HAP-1 (cell line): ENCODE measurements around the gene GRM7.

Source experiments
- DNase-seq, 2 experiments: peaks; one replicate each; pipeline ENCODE4 v3.0.0-alpha.2; 2016 to 2020; ENCODE audit warnings: low spot score in 2 of 2
- H3K27me3 ChIP-seq: fragments of 250-450 bp; sonication (Bioruptor Pico); 2 replicates; pipeline ENCODE4 v1.5.1; 2020; ENCODE audit warnings: low read depth, mild to moderate bottlenecking, moderate library complexity
- H3K36me3 ChIP-seq: fragments of 250-450 bp; sonication (Bioruptor Pico); replicated peaks from 2 replicates; pipeline ENCODE4 v1.5.1; 2020; ENCODE audit warnings: mild to moderate bottlenecking
- H3K4me1 ChIP-seq: fragments of 250-450 bp; sonication (Bioruptor Pico); 2 replicates; pipeline ENCODE4 v1.5.1; 2020; ENCODE audit warnings: mild to moderate bottlenecking
- H3K4me3 ChIP-seq: fragments of 250-450 bp; sonication (Bioruptor Pico); 2 replicates; pipeline ENCODE4 v1.5.1; 2020; ENCODE audit warnings: mild to moderate bottlenecking, moderate library complexity
- H3K9me3 ChIP-seq: fragments of 250-450 bp; sonication (Bioruptor Pico); 2 replicates; pipeline ENCODE4 v1.5.1; 2020; ENCODE audit warnings: mild to moderate bottlenecking, moderate library complexity
- in situ Hi-C: fragments of 300-500 bp; cut with MboI; formaldehyde crosslinking; loops from 3 replicates; pipeline ENCODE4 v1.14.3; 2020; ENCODE audit warnings: low sequenced_read_pairs, inconsistent platforms, mixed read lengths

Gene GRM7

DNA sequence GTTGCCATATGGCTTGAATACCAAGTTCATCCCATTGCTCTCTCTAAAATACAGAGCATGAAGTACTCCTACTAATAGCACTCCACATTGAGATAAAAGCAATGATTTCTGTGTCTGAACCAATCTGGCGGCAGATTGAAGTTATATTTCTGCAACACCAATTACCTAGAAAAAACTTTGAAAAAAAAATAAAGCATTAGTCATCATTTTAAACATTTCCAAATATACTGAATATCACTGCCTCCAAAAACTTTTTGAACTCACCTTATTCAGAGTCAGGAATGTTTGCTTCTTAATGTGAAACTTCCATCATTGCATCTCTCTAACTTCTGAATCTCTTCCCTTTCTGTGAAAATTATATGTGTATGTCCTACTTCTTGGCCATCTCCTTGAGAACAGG lies 540.5 kb downstream of the GRM7 start:
- Histone ChIP-seq H3K9me3 (no peaks in the 10 kb centered on the region), H3K27me3 (no peaks in the 10 kb centered on the region), H3K4me1 (no peaks in the 10 kb centered on the region), H3K36me3 (no peaks in the 10 kb centered on the region), H3K4me3 (no peak overlapping the region)
- in situ Hi-C loops = no loop called here
- no peak for DNase-seq

DNA sequence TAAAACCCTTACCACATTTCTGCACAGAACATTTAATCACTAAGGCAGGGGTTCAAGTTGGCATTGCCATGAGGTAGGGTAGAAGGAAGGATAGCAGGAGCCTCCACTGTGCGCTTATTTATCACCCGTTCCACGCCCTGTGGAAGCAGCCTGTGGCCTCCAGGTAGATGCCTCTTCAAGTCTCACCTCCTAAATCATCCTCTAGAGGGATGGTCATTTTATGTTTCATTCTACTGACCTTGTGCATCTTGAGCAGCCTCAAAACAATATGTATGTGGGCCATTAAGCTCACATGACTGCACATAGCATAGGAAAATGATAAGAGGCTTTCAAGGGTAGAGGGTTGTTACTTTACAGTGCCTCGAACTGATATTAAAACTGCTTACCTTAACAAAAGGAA lies 546.2 kb downstream of the GRM7 start:
- no peak overlapping the region for H3K4me3 ChIP-seq
- H3K27me3 ChIP-seq = no peaks in the 10 kb centered on the region
- no peaks in the 10 kb centered on the region for H3K9me3 ChIP-seq
- no peaks in the 10 kb centered on the region for H3K36me3 ChIP-seq
- in situ Hi-C loops = no loop called here
- no peak for DNase-seq
- H3K4me1 ChIP-seq = no peaks in the 10 kb centered on the region

DNA sequence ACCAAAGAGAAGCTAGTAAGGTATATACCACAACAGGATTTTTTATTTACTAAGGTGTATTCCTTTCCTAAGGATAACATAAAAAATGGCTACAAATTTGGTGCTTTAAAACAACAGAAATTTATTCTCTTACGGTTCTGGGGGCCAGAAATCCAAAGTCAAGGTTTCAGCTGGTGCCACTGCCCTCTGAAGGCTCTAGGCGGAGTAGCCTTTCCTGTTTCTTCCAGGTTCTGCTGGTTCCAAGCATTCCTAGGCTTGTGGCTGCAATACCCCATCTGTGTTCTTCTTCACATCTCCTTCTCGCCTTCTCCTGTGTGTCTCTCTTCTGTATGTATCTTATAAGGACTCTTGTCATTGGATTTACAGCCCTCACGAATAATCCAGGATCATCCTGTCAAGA lies 549.9 kb downstream of the GRM7 start:
- no peak for DNase-seq
- H3K27me3 ChIP-seq = no peaks in the 10 kb centered on the region
- no peak overlapping the region for H3K4me3 ChIP-seq
- no peaks in the 10 kb centered on the region for H3K9me3 ChIP-seq
- in situ Hi-C loops = no loop called here
- no peaks in the 10 kb centered on the region for H3K4me1 ChIP-seq
- H3K36me3 ChIP-seq = no peaks in the 10 kb centered on the region

DNA sequence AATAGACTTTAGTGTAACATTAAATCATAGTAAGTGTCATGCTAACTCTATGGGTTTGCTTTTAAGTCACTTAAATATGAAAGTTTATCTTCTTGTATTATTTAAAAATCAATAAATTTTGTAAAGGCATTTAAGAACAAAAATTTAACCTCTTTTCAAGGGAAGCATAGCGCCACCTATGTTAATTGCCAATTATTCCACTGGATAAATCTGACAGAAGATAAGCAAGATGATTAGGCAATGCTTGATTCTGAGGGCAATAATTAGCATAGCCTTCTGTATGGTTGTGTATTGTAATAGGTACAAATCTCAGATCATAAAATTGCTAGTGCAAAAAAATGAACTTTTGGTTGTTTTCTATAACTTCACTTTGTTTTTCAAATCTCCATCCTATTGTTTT lies 560.1 kb downstream of the GRM7 start:
- Histone ChIP-seq H3K9me3 (no peaks in the 10 kb centered on the region), H3K4me1 (no peaks in the 10 kb centered on the region), H3K36me3 (no peaks in the 10 kb centered on the region), H3K27me3 (no peaks in the 10 kb centered on the region), H3K4me3 (no peak overlapping the region)
- in situ Hi-C loops = no loop called here
- no peak for DNase-seq

DNA sequence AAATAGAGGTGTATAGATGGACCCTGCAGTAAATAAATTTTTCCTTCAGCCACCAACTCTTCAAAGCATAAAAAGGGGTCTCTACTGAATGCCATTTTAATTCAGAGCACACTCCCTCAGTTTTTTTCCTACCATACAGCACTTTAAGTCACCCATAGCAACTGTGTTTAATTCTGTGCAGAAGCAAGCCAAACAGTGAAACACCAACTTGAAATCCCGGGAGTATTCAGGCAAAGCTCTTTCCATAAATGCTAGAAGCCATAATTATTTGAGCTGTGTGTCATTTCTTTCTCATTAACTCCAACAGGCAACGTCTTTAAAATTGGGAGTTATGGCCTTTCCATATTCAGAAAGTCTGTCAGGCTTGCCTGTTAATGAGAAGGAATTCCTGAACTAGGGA lies 562.1 kb downstream of the GRM7 start:
- no peak for DNase-seq

DNA sequence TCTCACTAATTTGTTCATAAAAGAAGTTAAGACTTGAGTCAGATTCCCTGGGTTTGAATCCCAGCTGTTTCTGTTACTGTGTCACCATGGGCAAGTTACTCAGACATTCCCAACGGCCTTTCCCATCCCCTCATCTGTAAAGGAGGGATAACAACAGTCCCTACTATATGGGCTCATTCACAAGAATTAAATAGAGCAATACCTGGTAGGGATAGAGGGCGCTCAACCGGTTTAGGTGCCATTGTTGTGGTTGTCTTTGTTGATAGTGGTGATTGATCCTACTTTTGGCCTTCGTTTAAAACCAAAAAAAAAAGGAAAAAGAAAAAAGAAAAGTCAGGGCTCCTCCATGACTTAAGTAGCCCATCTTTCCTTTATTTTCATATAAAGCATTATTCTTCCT lies 563.1 kb downstream of the GRM7 start:
- in situ Hi-C loops = no loop called here
- DNase-seq = no peak
- H3K4me3 ChIP-seq = no peak overlapping the region
- H3K4me1 ChIP-seq = no peaks in the 10 kb centered on the region
- no peaks in the 10 kb centered on the region for H3K9me3 ChIP-seq
- H3K36me3 ChIP-seq = no peaks in the 10 kb centered on the region
- H3K27me3 ChIP-seq = no peaks in the 10 kb centered on the region

More for the DNA sequence above, 562.1 kb downstream of the GRM7 start:
- no peak overlapping the region for H3K4me3 ChIP-seq
- H3K9me3 ChIP-seq = no peaks in the 10 kb centered on the region
- no peaks in the 10 kb centered on the region for H3K36me3 ChIP-seq
- in situ Hi-C loops = no loop called here
- no peaks in the 10 kb centered on the region for H3K27me3 ChIP-seq
- H3K4me1 ChIP-seq = no peaks in the 10 kb centered on the region

DNA sequence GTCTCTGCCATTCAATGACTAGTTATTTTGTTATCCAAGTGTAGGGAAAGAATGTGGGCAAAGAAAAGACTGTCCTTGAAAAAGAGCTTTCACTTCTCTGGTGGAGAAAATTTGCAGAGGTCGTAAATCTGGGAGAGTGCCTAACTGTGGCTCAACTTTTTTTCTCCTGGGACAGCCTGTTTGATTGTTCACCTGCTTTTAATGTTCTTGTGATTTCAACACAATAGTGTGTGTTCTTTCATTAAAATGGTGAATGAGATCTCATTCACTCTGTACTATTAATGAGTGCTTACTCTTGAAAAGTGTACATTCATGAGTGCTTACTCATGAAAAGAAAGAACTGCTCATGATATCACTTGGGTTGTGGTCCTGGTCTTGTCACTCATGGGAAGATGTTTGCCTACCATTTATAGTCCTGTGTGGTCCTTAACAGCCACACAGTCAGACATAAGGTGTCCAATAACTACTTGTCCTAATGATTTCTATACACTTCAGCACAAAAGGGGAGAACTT lies 567.3 kb downstream of the GRM7 start:
- H3K4me1 ChIP-seq = no peaks in the 10 kb centered on the region
- in situ Hi-C loops = no loop called here
- no peak overlapping the region for H3K4me3 ChIP-seq
- no peak for DNase-seq
- H3K36me3 ChIP-seq = no peaks in the 10 kb centered on the region
- H3K9me3 ChIP-seq = no peaks in the 10 kb centered on the region
- no peaks in the 10 kb centered on the region for H3K27me3 ChIP-seq

DNA sequence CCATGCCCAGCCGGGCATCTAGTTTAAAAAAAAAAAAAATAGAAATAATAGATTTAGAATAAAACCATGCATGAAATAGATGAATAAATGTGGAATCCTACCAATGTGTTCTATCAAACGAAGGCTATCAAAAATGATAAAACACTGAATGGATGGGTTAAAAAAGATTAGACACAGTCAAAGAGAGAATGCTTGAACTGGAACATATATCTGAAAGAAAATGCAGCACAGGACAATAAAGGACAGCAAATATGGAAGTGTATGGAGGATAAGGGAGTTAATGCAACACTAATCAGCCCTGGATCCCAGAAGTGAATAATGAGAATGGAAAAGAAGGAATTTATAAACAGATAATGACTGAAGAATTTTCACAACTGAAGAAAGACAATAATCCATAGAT lies 571.7 kb downstream of the GRM7 start:
- Histone ChIP-seq H3K27me3 (no peaks in the 10 kb centered on the region), H3K4me3 (no peak overlapping the region), H3K36me3 (no peaks in the 10 kb centered on the region), H3K4me1 (no peaks in the 10 kb centered on the region), H3K9me3 (no peaks in the 10 kb centered on the region)
- DNase-seq = no peak
- in situ Hi-C loops = no loop called here

DNA sequence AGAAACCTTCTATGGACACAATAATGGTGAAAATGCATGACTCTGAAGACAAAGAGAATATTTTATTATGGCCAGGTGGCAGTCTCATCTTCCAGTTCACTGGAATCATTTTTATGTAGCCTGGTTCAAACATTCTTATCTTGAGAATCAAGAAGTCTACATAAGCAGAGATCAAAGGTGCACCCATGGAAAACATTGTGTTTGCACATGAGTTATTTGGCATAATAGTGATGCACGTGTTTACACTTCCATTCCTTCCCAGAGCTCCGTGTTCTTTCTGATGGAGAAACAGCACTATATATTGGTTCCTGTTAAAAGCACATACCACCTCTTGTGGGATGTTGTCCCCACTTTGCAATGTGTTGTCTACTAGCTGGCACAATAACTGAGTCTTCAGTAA lies 572.2 kb downstream of the GRM7 start:
- in situ Hi-C loops = no loop called here
- DNase-seq = no peak
- H3K27me3 ChIP-seq = no peaks in the 10 kb centered on the region
- no peaks in the 10 kb centered on the region for H3K36me3 ChIP-seq
- H3K4me1 ChIP-seq = no peaks in the 10 kb centered on the region
- no peaks in the 10 kb centered on the region for H3K9me3 ChIP-seq
- H3K4me3 ChIP-seq = no peak overlapping the region

DNA sequence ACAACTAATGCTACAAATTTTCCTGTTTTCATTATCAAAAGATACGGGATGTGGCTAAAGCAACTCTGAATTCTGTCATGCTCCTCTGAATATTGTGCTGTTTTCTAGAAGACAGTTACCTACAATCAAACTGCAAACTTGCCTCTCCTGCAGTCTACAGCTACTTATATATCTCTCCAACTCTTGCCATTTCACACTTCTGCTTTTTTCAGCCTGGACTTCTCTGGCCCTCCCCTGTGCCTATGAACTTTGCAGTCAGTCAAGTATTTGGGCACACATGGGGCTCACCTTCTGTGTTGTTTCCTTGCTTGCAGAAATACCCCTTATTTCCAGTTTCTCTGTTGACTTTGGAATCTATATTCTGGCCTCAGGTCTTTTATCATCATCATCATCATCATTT lies 575.6 kb downstream of the GRM7 start:
- Histone ChIP-seq H3K4me1 (no peaks in the 10 kb centered on the region), H3K4me3 (no peak overlapping the region), H3K27me3 (no peaks in the 10 kb centered on the region), H3K36me3 (no peaks in the 10 kb centered on the region), H3K9me3 (no peaks in the 10 kb centered on the region)
- in situ Hi-C loops = no loop called here
- no peak for DNase-seq

DNA sequence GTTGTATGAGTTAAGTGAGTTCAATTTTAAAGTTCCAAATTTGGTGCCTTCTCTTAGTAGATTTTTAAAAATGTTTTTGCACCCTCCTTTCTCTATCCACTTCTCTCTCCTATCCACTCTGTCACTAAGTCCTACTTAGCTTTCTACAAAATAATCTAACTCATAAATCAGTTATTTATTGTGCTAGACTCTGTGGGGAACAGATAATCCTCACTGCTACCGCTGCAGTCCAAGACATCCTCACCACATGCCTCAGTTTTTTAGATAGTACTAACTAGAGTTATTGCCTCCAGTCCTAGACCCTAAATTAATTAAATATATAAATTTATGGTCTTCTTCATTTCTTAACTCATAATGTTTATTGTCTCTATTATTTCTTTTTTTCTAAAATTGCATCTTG lies 576.3 kb downstream of the GRM7 start:
- no peaks in the 10 kb centered on the region for H3K36me3 ChIP-seq
- H3K4me3 ChIP-seq = no peak overlapping the region
- DNase-seq = no peak
- in situ Hi-C loops = no loop called here
- H3K27me3 ChIP-seq = no peaks in the 10 kb centered on the region
- H3K9me3 ChIP-seq = no peaks in the 10 kb centered on the region
- H3K4me1 ChIP-seq = no peaks in the 10 kb centered on the region

DNA sequence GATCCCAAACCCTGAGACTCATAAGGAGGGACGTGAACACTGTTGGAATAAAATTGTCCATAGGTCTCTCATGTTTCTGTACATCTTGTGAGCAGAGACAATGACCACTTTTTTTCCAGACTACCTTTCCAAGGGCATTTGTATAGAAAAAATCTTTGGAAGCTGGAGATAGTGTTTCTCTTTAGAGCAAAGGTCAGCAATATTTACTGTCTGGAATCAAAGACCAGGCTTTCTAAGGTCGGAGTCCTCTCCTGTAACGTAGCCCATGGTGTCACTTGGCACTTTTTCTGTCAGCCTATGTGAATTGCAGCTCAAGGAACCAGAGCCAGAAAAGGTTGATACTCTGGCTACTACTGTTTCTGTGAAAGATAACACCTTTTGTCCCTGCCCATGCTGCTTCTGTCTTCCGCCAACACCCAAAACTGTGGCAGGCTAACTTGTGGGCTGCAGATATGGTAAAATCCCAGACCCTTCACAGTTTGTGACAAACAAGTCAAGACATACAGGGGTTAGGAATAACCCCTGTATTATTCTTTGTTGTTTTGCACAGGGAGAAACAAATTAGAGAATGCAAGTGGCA lies 578.3 kb downstream of the GRM7 start:
- H3K9me3 ChIP-seq = no peaks in the 10 kb centered on the region
- in situ Hi-C loops = no loop called here
- no peak for DNase-seq
- H3K4me1 ChIP-seq = no peaks in the 10 kb centered on the region
- no peak overlapping the region for H3K4me3 ChIP-seq
- no peaks in the 10 kb centered on the region for H3K36me3 ChIP-seq
- no peaks in the 10 kb centered on the region for H3K27me3 ChIP-seq

DNA sequence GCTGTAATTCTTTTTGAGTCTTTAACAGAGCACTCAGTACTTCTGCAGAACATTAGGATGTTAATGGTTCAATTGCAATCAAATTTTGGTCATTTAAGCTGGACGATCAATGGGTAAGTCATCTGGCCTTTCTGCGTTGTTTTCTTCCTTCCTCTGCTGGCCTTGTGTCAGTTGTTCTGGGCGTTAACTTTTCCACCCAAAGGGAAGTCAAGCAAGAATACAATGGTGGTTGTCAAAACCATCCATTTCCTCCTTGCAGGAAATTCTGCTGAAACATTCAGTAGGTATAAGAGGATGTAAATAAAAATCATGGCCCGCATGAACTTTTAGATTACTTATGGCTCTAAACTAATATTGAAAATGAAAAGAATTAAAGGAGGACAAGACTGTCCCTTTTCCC lies 584.0 kb downstream of the GRM7 start:
- DNase-seq = no peak
- no peaks in the 10 kb centered on the region for H3K9me3 ChIP-seq
- in situ Hi-C loops = no loop called here
- H3K36me3 ChIP-seq = no peaks in the 10 kb centered on the region
- no peak overlapping the region for H3K4me3 ChIP-seq
- H3K27me3 ChIP-seq = no peaks in the 10 kb centered on the region
- no peaks in the 10 kb centered on the region for H3K4me1 ChIP-seq

DNA sequence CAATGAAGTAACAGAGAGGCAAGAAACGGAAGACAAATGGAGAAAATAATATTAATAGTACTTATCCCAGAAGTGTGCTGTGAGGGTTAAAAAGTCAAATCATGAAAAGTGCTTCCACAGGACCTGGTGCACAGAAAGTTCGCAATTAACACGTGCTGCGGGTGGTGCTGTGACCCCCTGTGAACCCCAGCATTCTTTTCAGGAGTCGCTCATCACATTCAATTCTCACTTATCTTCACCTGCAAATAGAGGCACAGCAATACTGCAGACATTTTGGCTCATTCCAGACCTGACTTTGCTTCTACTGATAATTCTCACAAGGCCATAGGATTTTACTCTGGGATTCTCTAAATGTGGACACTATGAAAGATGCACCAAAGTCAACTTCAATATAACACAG lies 584.4 kb downstream of the GRM7 start:
- no peaks in the 10 kb centered on the region for H3K27me3 ChIP-seq
- in situ Hi-C loops = no loop called here
- H3K36me3 ChIP-seq = no peaks in the 10 kb centered on the region
- H3K9me3 ChIP-seq = no peaks in the 10 kb centered on the region
- no peak for DNase-seq
- H3K4me1 ChIP-seq = no peaks in the 10 kb centered on the region
- no peak overlapping the region for H3K4me3 ChIP-seq

DNA sequence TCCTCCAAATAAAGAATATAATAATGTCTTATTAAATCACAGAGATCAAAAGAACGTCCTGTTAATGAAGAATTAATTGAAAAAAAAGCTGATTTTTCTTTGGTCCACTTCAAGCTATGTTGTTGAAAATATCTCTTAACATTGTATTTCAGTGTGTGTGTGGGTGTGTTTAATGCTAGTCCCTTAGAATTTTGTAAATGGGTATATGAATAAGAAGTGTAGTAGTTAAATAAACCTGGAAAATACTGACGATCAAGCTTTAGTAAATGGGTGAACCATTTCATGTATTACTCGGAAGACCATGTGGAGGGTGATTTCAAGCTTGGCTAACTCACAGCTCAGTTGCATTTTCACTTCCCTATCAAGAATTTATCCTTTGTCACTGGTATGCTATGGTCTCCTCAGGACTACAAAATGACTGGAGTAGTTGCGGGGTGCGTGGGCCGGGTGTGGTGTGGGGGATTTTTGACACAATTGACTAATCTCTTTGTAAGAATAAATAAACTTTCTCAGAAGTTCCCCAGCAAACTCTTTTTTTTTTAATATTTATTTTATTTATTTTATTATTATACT lies 586.4 kb downstream of the GRM7 start:
- no peak for DNase-seq
- Histone ChIP-seq H3K9me3 (no peaks in the 10 kb centered on the region), H3K4me1 (no peaks in the 10 kb centered on the region), H3K36me3 (no peaks in the 10 kb centered on the region), H3K27me3 (no peaks in the 10 kb centered on the region), H3K4me3 (no peak overlapping the region)
- in situ Hi-C loops = no loop called here
